NB4 (cell line): Measurements from ENCODE around the gene EHMT2.

Source experiments
- MYC ChIP-seq: IDR thresholded peaks from 2 replicates; pipeline ENCODE4 v1.6.1; 2011; ENCODE audit warnings: low read depth, low read length
- POLR2A ChIP-seq: IDR thresholded peaks from 2 replicates; pipeline ENCODE4 v1.6.1; 2011; ENCODE audit warnings: mild to moderate bottlenecking; ENCODE audit not compliant: insufficient read length; ENCODE audit errors: extremely low read depth
- TF ChIP-seq, protein P1 (sequence below): IDR thresholded peaks from one replicate; pipeline ENCODE4 v1.5.1; 2012; ENCODE audit warnings: low read depth, low read length
- TF ChIP-seq, protein P2 (sequence below): IDR thresholded peaks from 2 replicates; pipeline ENCODE4 v1.6.1; 2011; ENCODE audit warnings: low read depth, low read length

DNA sequence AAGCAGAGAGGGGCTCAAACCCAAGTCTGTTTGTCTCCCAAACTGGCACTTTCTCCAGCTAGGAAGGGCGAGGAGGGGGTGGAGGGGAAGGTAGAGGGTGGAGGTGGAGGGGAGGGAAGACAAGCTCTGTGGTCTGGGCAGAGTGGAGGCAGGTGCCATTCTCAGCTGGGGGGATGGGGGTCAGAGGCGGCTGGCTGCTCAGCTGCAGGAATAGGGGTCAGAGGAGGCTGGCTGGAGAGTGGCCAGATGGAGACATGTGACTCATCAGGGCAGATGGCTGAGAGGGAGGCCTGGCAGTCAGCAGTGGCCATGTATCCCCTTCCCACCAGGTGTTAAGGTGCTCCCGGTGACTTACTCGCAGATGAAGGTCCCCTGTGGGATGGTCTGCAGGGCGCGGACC is 15.2 kb downstream of the EHMT2 start:
- TF ChIP-seq, protein P1, sequence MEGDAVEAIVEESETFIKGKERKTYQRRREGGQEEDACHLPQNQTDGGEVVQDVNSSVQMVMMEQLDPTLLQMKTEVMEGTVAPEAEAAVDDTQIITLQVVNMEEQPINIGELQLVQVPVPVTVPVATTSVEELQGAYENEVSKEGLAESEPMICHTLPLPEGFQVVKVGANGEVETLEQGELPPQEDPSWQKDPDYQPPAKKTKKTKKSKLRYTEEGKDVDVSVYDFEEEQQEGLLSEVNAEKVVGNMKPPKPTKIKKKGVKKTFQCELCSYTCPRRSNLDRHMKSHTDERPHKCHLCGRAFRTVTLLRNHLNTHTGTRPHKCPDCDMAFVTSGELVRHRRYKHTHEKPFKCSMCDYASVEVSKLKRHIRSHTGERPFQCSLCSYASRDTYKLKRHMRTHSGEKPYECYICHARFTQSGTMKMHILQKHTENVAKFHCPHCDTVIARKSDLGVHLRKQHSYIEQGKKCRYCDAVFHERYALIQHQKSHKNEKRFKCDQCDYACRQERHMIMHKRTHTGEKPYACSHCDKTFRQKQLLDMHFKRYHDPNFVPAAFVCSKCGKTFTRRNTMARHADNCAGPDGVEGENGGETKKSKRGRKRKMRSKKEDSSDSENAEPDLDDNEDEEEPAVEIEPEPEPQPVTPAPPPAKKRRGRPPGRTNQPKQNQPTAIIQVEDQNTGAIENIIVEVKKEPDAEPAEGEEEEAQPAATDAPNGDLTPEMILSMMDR, result no peak
- no peak for TF ChIP-seq POLR2A
- TF ChIP-seq, protein P2, sequence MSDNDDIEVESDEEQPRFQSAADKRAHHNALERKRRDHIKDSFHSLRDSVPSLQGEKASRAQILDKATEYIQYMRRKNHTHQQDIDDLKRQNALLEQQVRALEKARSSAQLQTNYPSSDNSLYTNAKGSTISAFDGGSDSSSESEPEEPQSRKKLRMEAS, result no peak
- no peak for TF ChIP-seq MYC
